Thoracic aorta (tissue), 2 donors: ENCODE data around the gene RGN. TPM values are rescaled to one million over a fixed set of nuclear protein-coding genes. Genes with fewer than 3 reads are reported as not detected.

Experiments
- ATAC-seq: fragments of 150-250 bp; one replicate; pipeline ENCODE4 v1.8.0; 2017; ENCODE audit warnings: low read depth; ENCODE audit not compliant: insufficient number of reproducible peaks, low FRiP score
- DNase-seq: peaks from one replicate; pipeline ENCODE4 v3.0.0-alpha.2; 2020; ENCODE audit warnings: low spot score
- H3K27ac ChIP-seq, 2 donors: fragments of 200-600 bp; sonication (generic); 1 replicate in 1 of 2; 2 replicates in 1 of 2; pipeline ENCODE4 v1.5.1; 2016; ENCODE audit warnings: mild to moderate bottlenecking in 2 of 2, moderate library complexity in 2 of 2
- H3K27me3 ChIP-seq: fragments of 200-600 bp; sonication (generic); replicated peaks from 2 replicates; pipeline ENCODE4 v1.6.0; 2016; ENCODE audit warnings: mild to moderate bottlenecking; ENCODE audit not compliant: insufficient read depth
- H3K36me3 ChIP-seq: fragments of 200-600 bp; sonication (generic); one replicate; pipeline ENCODE4 v1.5.1; 2016
- H3K4me1 ChIP-seq, 2 donors: fragments of 200-600 bp; sonication (generic); 1 replicate in 1 of 2; 2 replicates in 1 of 2; pipeline versions ENCODE4 v1.5.1 to v1.6.0; 2016; ENCODE audit warnings: low read depth in 2 of 2, mild to moderate bottlenecking in 1 of 2; ENCODE audit not compliant: control insufficient read depth in 1 of 2
- H3K4me3 ChIP-seq: fragments of 200-600 bp; sonication (generic); 2 replicates; pipeline ENCODE4 v1.5.1; 2016; ENCODE audit warnings: mild to moderate bottlenecking
- H3K9me3 ChIP-seq: fragments of 200-600 bp; sonication (generic); 2 replicates; pipeline ENCODE4 v1.5.1; 2016
- CTCF ChIP-seq: fragments of 200-600 bp; sonication (generic); IDR thresholded peaks from one replicate; pipeline ENCODE4 v1.5.1; 2019; ENCODE audit warnings: antibody characterized with exemption
- total RNA-seq, 2 donors: library from RNA; depleted of rRNA; stranded (reverse); fragments of >200 nt; gene quantifications; one replicate each; pipeline versions ENCODE4 v1.1.0 to v1.2.3, GENCODE V29; 2016

The RGN gene
- total RNA-seq, 2 donors from 2014 or later = 16.1 to 21.4 TPM

DNA sequence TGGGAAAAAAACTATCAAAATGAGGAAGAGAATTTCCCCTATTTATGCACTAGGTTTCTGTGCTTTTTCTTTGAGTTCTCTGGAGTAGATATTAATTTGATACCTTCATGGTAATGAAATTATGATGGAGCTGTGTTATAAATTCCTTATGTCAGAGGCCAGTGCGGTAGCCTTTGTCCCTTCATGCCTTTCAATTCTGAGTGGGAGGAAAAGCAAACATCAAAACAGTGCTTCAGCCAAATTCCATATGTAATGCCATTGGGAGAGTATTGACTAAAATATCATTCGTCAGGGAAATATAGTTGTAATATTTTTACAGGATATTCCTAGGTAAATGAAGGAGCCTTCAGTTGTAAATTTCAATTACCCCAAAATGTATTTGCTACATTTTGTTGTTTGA lies 17.5 kb upstream of the RGN start:
- no peak overlapping the region for H3K4me3 ChIP-seq
- ATAC-seq = no peak
- no peaks in the 10 kb centered on the region for H3K9me3 ChIP-seq
- H3K36me3 ChIP-seq = no peaks in the 10 kb centered on the region
- no peak for TF ChIP-seq CTCF
- H3K27me3 ChIP-seq = no peaks in the 10 kb centered on the region
- no peak overlapping the region for H3K27ac ChIP-seq
- no peaks in the 10 kb centered on the region for H3K4me1 ChIP-seq
- DNase-seq = no peak

DNA sequence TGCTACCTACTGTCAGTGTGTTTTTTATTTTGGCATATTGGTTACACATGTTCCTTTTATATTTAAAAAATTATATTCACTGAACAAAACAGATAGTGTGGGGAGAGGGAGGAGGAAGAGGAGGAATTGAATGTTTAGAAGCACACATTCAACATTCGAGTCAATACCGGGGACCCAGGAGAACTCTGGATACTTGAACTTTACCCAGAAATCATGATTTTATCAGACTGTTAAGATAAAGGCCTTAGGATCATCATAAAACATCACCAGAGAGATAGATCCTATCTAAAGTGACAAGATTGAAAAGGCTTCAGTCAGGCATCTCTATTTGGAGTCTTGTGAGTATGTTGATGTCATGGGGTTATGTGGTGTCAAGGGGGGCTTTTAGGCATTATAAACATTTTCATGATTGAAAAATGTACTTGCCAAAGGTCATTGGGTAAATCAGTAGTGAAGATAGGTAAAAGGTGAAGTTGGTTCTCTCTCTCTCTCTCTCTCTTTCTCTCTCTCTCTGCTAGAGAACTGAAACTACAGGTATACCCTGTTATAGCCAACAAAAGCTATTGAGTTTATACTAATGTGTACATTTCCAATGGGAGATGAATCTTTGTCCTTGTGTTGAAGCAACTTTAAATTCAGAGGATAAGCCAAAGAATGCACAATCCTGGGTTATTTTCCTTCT lies 16.9 kb upstream of the RGN start:
- ATAC-seq = no peak

GRCh38 chrX:47063179-47063578 lies 15.1 kb upstream of the RGN start:
- Histone ChIP-seq H3K4me1 (no peaks in the 10 kb centered on the region), H3K27me3 (no peaks in the 10 kb centered on the region), H3K36me3 (no peaks in the 10 kb centered on the region), H3K9me3 (no peaks in the 10 kb centered on the region), H3K27ac (no peak overlapping the region), H3K4me3 (no peak overlapping the region)
- no peak for TF ChIP-seq CTCF
- DNase-seq (no peak), ATAC-seq (no peak)

More for the DNA sequence above, 16.9 kb upstream of the RGN start:
- Histone ChIP-seq H3K27ac (no peak overlapping the region), H3K4me3 (no peak overlapping the region), H3K27me3 (no peaks in the 10 kb centered on the region), H3K9me3 (no peaks in the 10 kb centered on the region), H3K36me3 (no peaks in the 10 kb centered on the region), H3K4me1 (no peaks in the 10 kb centered on the region)
- TF ChIP-seq CTCF = no peak
- DNase-seq = no peak

DNA sequence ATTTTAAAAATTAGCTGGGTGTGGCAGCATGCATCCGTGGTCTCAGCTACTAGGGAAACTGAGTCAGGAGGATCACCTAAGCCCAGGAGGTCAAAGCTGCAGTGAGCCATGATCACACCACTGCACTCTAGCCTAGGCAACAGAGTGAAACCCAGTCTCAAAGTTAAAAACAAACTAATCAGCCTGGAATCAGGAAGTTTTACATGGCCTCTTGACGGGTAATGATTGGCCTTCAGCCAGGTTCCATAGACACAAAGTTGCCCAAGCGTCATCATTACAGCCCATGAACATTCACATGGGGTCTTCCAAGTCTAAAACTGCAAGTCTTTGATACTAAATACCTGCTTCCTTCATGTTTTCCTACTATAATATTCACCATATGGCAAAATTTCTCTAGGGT lies 10.0 kb upstream of the RGN start:
- DNase-seq (no peak), ATAC-seq (no peak)
- Histone ChIP-seq H3K36me3 (no peaks in the 10 kb centered on the region), H3K4me1 (no peaks in the 10 kb centered on the region), H3K27me3 (no peaks in the 10 kb centered on the region), H3K27ac (no peak overlapping the region), H3K9me3 (no peaks in the 10 kb centered on the region), H3K4me3 (no peak overlapping the region)
- no peak for TF ChIP-seq CTCF

GRCh38 chrX:47068720-47069119 lies 9.5 kb upstream of the RGN start:
- no peak for TF ChIP-seq CTCF
- Histone ChIP-seq H3K4me3 (no peak overlapping the region), H3K27ac (no peak overlapping the region), H3K27me3 (no peaks in the 10 kb centered on the region), H3K9me3 (no peaks in the 10 kb centered on the region), H3K36me3 (no peaks in the 10 kb centered on the region), H3K4me1 (no peaks in the 10 kb centered on the region)
- DNase-seq (no peak), ATAC-seq (no peak)
